IPS-NIHi7 (cell line): ENCODE data around the gene WSCD2.
"Not testable (repeated sequence)": the region's sequence is repeated elsewhere in the genome, so short reads cannot be mapped to it uniquely, and the experiment has no call there.

Experiments used
- DNase-seq: peaks from one replicate; pipeline ENCODE4 v3.0.0; 2012; ENCODE audit warnings: mixed read lengths; ENCODE audit errors: extremely low spot score

Gene WSCD2

GRCh38 chr12:108193917-108194316, 64.8 kb downstream of the WSCD2 start:
- DNase-seq, result peak; percentile 75

GRCh38 chr12:108194585-108194984, 65.5 kb downstream of the WSCD2 start:
- DNase-seq, result peak; percentile 42

DNA sequence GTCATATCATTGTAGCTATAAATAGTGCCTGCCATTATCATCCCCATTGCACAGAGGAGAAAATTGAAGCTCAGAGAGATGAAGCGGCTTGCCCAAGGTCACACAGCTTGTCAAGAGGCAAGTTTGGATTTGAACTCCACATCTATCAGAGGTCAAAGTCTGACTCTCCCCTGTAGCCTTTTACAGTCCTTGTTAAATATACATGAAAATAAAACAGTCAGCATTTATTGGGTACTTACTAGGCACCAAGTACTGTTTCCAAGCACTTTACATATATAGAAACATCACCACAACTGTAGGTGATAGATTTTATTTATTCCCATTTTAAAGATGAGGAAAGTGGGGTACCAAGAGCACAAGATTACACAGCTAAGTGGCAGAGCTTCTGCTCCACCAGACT, 67.2 kb downstream of the WSCD2 start:
- DNase-seq, result no peak

- DNase-seq, result no peak
These were observed 67.8 kb downstream of the WSCD2 start for GRCh38 chr12:108196921-108197320.

GRCh38 chr12:108198043-108198442, 69.0 kb downstream of the WSCD2 start:
- DNase-seq, result peak; percentile 45

DNA sequence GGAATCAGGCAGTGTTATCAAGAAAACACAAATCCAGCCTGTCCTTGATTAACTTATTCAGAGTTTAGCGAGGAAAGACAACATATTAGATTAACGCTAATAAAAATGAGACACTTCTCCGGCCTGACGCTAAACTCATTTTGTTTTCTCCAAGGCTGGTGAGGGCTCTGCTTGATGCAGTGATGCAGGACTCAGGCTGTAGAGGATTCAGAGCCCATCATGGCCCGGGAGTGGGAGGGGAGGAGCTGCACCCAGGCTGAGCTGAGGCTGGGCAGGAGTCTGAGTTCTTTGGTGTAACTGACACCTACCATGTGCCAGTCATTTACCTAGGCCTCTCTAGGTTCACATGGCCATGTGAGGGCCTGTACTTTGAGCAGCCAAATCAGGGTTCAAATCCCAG, 70.0 kb downstream of the WSCD2 start:
- no peak for DNase-seq

GRCh38 chr12:108201808-108202207, 72.7 kb downstream of the WSCD2 start:
- no peak for DNase-seq

- no peak for DNase-seq
These were observed 75.3 kb downstream of the WSCD2 start for GRCh38 chr12:108204117-108204987.

DNA sequence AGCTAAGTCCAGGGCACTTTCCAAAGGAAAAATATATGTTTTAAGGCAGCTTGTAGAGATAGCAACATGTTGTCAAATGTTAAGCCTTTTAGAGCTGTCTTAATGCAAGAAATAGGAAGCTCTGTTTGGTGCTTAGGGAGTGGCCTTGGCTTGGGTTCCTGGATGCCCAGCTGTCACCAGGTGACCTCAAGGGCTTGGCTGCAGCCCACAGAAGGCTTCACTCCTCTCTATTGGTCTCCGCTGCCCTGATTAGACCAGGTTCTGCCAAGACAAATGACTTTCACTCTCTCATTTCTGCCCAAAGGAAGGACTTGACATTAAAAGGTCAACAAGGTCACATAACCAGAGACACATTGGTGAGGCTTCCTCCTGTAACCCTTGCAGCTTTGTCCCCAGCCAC, 76.8 kb downstream of the WSCD2 start:
- no peak for DNase-seq

- DNase-seq, result no peak
These were observed 79.0 kb downstream of the WSCD2 start for GRCh38 chr12:108207791-108208730.

GRCh38 chr12:108210001-108210400, 80.9 kb downstream of the WSCD2 start:
- DNase-seq, result no peak

DNA sequence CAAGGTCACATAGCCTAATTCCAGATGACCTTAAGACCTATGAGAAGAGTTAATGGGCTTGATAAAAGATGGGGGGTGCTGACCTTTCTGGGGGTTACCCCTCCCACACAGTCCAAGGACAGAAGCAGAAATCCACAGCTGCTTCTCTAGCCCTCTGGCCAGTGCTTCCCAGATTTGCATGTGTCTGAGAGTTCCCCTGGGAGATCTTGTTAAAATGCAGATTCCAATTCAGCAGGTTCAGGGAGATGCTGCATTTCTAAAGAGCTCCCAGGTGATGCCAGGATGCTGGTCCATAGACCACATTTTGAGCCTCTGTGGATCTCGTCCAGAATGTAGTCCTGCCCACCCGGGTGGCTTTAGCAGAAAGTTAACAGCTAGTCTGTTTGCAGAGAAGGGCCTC, 82.1 kb downstream of the WSCD2 start:
- DNase-seq, result peak; percentile 24

DNA sequence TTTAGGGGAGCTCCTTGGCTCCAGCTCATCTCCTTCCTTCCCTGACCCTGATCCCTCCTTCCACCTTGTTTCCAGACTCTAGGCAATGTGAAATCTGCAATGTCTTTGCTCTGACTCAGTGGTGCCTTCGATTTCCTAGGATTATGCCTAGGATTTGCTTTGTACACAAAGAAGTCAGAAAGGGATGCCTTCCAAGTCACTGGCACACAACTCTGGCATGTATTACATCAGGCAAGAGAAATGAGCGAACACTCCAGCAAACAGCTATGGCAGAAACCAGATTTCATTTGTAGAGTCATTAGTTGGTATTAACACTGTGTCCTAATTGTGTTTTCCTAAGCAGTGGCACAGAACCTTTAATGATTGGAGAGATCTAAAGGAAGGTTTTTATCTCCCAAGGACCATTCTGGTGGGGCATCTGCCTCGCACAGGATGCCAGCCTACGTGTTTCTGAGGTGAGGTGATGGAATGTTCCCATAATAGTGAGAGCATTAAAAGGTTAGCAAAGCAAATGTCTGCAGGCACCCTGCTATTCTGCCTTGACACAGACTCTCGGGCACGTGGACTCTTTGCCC, 84.9 kb downstream of the WSCD2 start:
- no peak for DNase-seq

DNA sequence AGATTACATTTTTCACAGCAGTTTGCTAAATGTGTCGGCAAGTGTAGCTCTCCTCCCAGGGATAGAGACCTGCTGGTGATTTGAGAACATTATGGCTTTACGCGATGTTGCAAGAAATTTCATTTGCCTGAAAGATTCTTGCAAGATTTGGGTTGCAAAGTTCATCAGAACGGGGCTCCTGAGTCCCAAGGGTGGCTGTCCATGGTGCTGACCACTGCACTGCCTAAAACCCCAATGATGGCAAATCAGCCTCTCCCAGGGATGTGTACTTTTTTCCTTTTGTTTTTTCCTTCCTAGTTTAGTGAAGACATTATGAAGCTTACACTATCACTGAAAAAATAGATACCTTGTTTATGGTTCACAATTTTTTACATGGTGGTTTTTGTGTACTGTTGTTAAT, 85.4 kb downstream of the WSCD2 start:
- DNase-seq, result peak; percentile 87

GRCh38 chr12:108215458-108215857, 86.4 kb downstream of the WSCD2 start:
- DNase-seq, result no peak

DNA sequence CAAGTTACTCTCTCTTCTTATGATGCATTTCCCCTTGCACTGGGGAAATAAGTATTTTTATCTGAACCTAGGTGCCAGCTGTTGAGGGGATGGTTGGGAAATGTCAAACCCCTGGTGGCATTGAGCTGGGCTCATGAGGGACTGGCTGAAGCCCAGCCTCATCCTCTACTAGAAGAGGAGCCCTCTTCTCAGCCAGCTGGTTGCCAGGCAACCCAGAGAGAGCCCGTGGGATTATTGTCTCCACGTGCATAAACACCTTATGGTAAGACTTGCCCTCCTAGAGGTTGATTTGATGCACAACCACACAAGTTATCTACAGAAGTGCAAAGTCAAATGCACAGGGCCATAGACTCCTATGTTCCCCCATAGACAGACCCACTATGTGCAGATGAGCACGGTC, 89.8 kb downstream of the WSCD2 start:
- no peak for DNase-seq

DNA sequence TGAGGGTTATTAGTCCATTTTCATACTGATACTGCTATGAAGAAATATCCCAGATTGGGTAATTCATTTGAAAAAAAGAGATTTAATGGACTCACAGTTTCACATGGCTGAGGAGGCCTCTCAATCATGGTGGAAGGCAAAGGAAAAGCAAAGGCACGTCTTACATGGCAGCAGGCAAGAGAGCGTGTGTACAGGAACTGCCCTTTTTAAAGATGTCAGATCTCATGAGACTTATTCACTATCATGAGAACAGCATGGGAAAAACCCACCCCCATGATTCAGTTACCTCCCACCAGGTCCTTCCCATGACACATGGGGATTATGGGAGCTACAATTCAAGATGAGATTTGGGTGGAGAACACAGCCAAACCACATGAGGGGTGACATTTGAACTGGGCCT, 96.0 kb downstream of the WSCD2 start:
- DNase-seq, result not testable (repeated sequence)

DNA sequence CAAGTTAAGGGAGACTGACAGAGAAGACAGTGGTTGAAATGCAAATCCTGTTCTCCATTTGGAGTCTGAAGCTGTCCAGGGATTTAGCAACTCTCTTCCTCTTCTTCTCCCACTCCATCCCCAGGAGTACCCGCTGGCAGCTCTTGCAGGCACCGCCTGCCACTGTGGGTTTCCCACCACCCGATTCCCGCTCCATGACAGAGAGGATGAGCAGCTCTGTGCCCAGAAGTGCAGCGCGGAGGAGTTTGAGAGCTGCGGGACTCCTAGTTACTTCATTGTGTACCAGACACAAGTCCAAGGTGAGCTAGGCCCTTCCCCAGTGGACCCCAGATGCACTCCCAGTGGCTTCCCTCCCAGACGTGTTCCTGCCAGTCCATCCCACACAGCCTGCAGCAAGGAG, 97.8 kb downstream of the WSCD2 start:
- no peak for DNase-seq

DNA sequence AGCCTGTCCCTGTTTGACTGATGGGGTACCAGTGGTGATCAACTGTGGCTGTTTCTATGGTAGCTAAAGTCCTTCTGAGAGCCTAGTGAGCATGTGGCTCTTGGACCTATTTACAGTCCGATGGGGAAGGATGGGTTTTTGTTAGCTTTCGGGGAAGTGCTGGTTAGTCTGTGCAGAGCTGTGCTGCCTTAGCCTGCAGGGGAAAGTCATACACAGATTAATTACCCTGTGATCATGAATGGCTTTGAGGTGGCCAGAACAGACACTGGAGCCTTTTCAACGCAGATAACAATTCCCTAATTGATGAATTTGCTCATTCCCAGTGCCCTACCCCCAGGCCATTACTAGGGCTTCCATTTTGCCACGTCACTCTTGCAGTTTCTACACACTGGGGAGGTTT, 99.7 kb downstream of the WSCD2 start:
- no peak for DNase-seq

GRCh38 chr12:108231109-108231905, 102.2 kb downstream of the WSCD2 start:
- DNase-seq, result peak; percentile 51

- no peak for DNase-seq
These were observed 102.9 kb downstream of the WSCD2 start for GRCh38 chr12:108231909-108232434.
